Spleen (tissue), 11 donors: ENCODE data around the gene BPIFB1. TPM values are rescaled to one million over a fixed set of nuclear protein-coding genes. Genes with fewer than 3 reads are reported as not detected.

Experiments
- DNase-seq: peaks from one replicate; pipeline ENCODE4 v3.0.0-alpha.2; 2020
- H3K27ac ChIP-seq, 8 donors: fragments of 200-600 bp; sonication (generic) in 7 of 8; 1 replicate in 4 of 8; 2 replicates in 4 of 8; pipeline versions ENCODE4 v1.5.0 to v1.8.0; 2016 to 2021; ENCODE audit warnings: inconsistent platforms in 4 of 8, mild to moderate bottlenecking in 4 of 8, moderate library complexity in 1 of 8
- H3K27me3 ChIP-seq, 7 donors: fragments of 200-600 bp; sonication (generic) in 6 of 7; replicated peaks in 1 of 7; 1 replicate in 4 of 7; 2 replicates in 3 of 7; pipeline versions ENCODE4 v1.5.0 to v1.8.0; 2016 to 2021; ENCODE audit warnings: inconsistent platforms in 3 of 7, mild to moderate bottlenecking in 1 of 7
- H3K36me3 ChIP-seq, 6 donors: fragments of 200-600 bp; sonication (generic) in 5 of 6; 1 replicate in 4 of 6; 2 replicates in 2 of 6; pipeline versions ENCODE4 v1.5.0 to v1.8.0; 2016 to 2021; ENCODE audit warnings: inconsistent platforms in 2 of 6
- H3K4me1 ChIP-seq, 6 donors: fragments of 200-600 bp; sonication (generic) in 5 of 6; 1 replicate in 3 of 6; 2 replicates in 3 of 6; pipeline versions ENCODE4 v1.5.0 to v1.8.0; 2016 to 2021; ENCODE audit warnings: inconsistent platforms in 3 of 6
- H3K4me3 ChIP-seq, 8 donors: fragments of 200-600 bp; sonication (generic) in 7 of 8; 1 replicate in 4 of 8; 2 replicates in 4 of 8; pipeline versions ENCODE4 v1.5.0 to v1.8.0; 2016 to 2021; ENCODE audit warnings: inconsistent platforms in 4 of 8, mild to moderate bottlenecking in 4 of 8, moderate library complexity in 2 of 8
- H3K9me3 ChIP-seq, 8 donors: fragments of 200-600 bp; sonication (generic) in 7 of 8; 1 replicate in 4 of 8; 2 replicates in 4 of 8; pipeline versions ENCODE4 v1.5.0 to v1.8.0; 2016 to 2021; ENCODE audit warnings: inconsistent platforms in 4 of 8
- CTCF ChIP-seq, 11 experiments: fragments of 200-600 bp in 7 of 11; fragments of 450-650 bp in 4 of 11; sonication (generic) in 4 of 11; IDR thresholded peaks in 8 of 11; conservative IDR thresholded peaks in 3 of 11; 1 replicate in 7 of 11; 2 replicates in 4 of 11; pipeline versions ENCODE4 v1.4.0 to v1.8.0; 2016 to 2021; ENCODE audit warnings: antibody characterized with exemption in 11 of 11, inconsistent platforms in 4 of 11, mild to moderate bottlenecking in 1 of 11
- POLR2A ChIP-seq, 3 donors: fragments of 450-650 bp; IDR thresholded peaks; one replicate each; pipeline ENCODE4 v1.5.1; 2017; ENCODE audit warnings: antibody characterized with exemption in 3 of 3, mild to moderate bottlenecking in 1 of 3
- POLR2AphosphoS5 ChIP-seq, 3 donors: sonication (generic); formaldehyde crosslinking; IDR thresholded peaks; one replicate each; pipeline ENCODE4 v1.5.1; 2017; ENCODE audit warnings: antibody characterized with exemption in 3 of 3
- WGBS, 5 donors: extraction: QIAGEN DNeasy Blood & Tissue Kit in 3 of 5; methylation state at CpG; one replicate each; pipeline versions ENCODE4 v1.1.5 to v1.1.7; 2013 to 2018; 5-methylcytosine and 5-hydroxymethylcytosine counted together
- intact Hi-C: fragments of 100-400 bp; cut with DNase I; formaldehyde crosslinking; loops from one replicate; pipeline ENCODE4 v1.15.0; 2023; ENCODE audit warnings: low total_unique reads
- polyA plus RNA-seq, 3 donors: library from polyadenylated mRNA; stranded (reverse); fragments of 200-250 nt; gene quantifications; one replicate each; pipeline ENCODE4 v1.2.1, GENCODE V29; 2013
- total RNA-seq, 7 donors: library from RNA; depleted of rRNA in 3 of 7; stranded (reverse); fragments of >200 nt in 3 of 7; fragmentation: NEBNext Ultra II Directional in 4 of 7; extraction: Animal tissue kit (Norgen Biotek cat#: 25700) in 4 of 7; gene quantifications; one replicate each; pipeline versions ENCODE4 v1.1.0 to v1.2.1, GENCODE V29; 2016 to 2021
- donor health status: healthy with polysubstance abuse.
- donor health status: DM: no; HTN: no; CAD: no; lungs with moderate emphysema.
- donor health status: DM: no; HTN: no; CAD: no.
- donor health status: Bipolar disorder and iron deficiency.
- donor health status: healthy.
- donor health status: DM: no; HTN: no; CAD: no.
- donor health status: DM: yes; HTN: yes; CAD: no.

Gene BPIFB1
- total and polyA plus RNA-seq, 10 donors = 0.06 TPM; not detected in 8

GRCh38 chr20:33306228-33306627, 23.2 kb downstream of the BPIFB1 start:
- Histone ChIP-seq H3K4me3 (no peak overlapping the region), H3K27me3 (no peaks in the 10 kb centered on the region), H3K4me1 (peaks cover 0 to 5% (median 0%) of the 10 kb centered on the region in 6 donors), H3K9me3 (no peaks in the 10 kb centered on the region), H3K36me3 (no peaks in the 10 kb centered on the region), H3K27ac (no peak overlapping the region)
- 73 to 94% (median 79%) methylated on average over 3 of the region's 3 CpGs for WGBS, 5 donors
- intact Hi-C loops = no loop called here
- no peak for DNase-seq
- no peak for TF ChIP-seq CTCF (IDR thresholded peaks at IDR 0.05 in 8 of 11, conservative IDR thresholded peaks at IDR 0.05 in 3 of 11)
- no peak for TF ChIP-seq POLR2AphosphoS5 (IDR thresholded peaks at IDR 0.05)
- TF ChIP-seq POLR2A (IDR thresholded peaks at IDR 0.05) = no peak

GRCh38 chr20:33306807-33307206, 23.8 kb downstream of the BPIFB1 start:
- no peak for DNase-seq
- intact Hi-C loops = no loop called here
- H3K36me3 ChIP-seq = no peaks in the 10 kb centered on the region
- H3K9me3 ChIP-seq = no peaks in the 10 kb centered on the region
- H3K4me1 ChIP-seq = peaks cover 0 to 5% (median 0%) of the 10 kb centered on the region in 6 donors
- no peaks in the 10 kb centered on the region for H3K27me3 ChIP-seq
- H3K27ac ChIP-seq = no peak overlapping the region
- 17 to 70% (median 56%) methylated on average over 2 of the region's 2 CpGs for WGBS, 5 donors
- H3K4me3 ChIP-seq = no peak overlapping the region
- TF ChIP-seq POLR2AphosphoS5 (IDR thresholded peaks at IDR 0.05) (no peak), POLR2A (IDR thresholded peaks at IDR 0.05) (no peak), CTCF (IDR thresholded peaks at IDR 0.05 in 8 of 11, conservative IDR thresholded peaks at IDR 0.05 in 3 of 11) (no peak)

- no peak for TF ChIP-seq POLR2A (IDR thresholded peaks at IDR 0.05)
- TF ChIP-seq CTCF (IDR thresholded peaks at IDR 0.05 in 8 of 11, conservative IDR thresholded peaks at IDR 0.05 in 3 of 11) = no peak
- no peak for TF ChIP-seq POLR2AphosphoS5 (IDR thresholded peaks at IDR 0.05)
- Histone ChIP-seq H3K4me3 (no peak overlapping the region), H3K9me3 (no peaks in the 10 kb centered on the region), H3K36me3 (no peaks in the 10 kb centered on the region), H3K27ac (no peak overlapping the region), H3K27me3 (no peaks in the 10 kb centered on the region), H3K4me1 (peaks cover 0 to 8% (median 0%) of the 10 kb centered on the region in 6 donors)
- DNase-seq = no peak
- intact Hi-C loops = no loop called here
- WGBS, 5 donors = 92 to 96% (median 95%) methylated on average over 2 of the region's 2 CpGs
Measured at GRCh38 chr20:33308668-33309067, 25.7 kb downstream of the BPIFB1 start.

GRCh38 chr20:33309631-33310030, 26.6 kb downstream of the BPIFB1 start:
- no peak overlapping the region for H3K27ac ChIP-seq
- peaks cover 0 to 4% (median 0%) of the 10 kb centered on the region in 7 donors for H3K27me3 ChIP-seq
- no peak for TF ChIP-seq CTCF (IDR thresholded peaks at IDR 0.05 in 8 of 11, conservative IDR thresholded peaks at IDR 0.05 in 3 of 11)
- no peak for TF ChIP-seq POLR2A (IDR thresholded peaks at IDR 0.05)
- no peak for TF ChIP-seq POLR2AphosphoS5 (IDR thresholded peaks at IDR 0.05)
- H3K9me3 ChIP-seq = no peaks in the 10 kb centered on the region
- WGBS, 5 donors = 18 to 63% (median 58%) methylated on average over 2 of the region's 2 CpGs
- intact Hi-C loops = no loop called here
- no peak overlapping the region for H3K4me3 ChIP-seq
- H3K36me3 ChIP-seq = no peaks in the 10 kb centered on the region
- peaks cover 0 to 8% (median 0%) of the 10 kb centered on the region in 6 donors for H3K4me1 ChIP-seq
- DNase-seq = no peak
